ENCODE results near the gene TFDP3. TPM values are rescaled to one million over a fixed set of nuclear protein-coding genes. Genes with fewer than 3 reads are reported as not detected.

TFDP3 gene
- total RNA-seq, 1 experiment from 2014 or later: not detected

Other genes with a start within 250 kb of the TFDP3 start
- gene USP26, start 121.2 kb downstream of the TFDP3 start, total RNA-seq (2021; ENCODE audit: unreplicated experiment): not detected
- 1.4 TPM for gene GPC4, start 197.1 kb upstream of the TFDP3 start, total RNA-seq (2021; ENCODE audit: unreplicated experiment)

All from Panc1 (cell line).